Neural crest cell (in vitro differentiated cells): ENCODE measurements around the gene TUBA8. TPM values are rescaled to one million over a fixed set of nuclear protein-coding genes. Genes with fewer than 3 reads are reported as not detected.

Experiments
- DNase-seq: peaks from one replicate; pipeline ENCODE4 v3.0.0; 2021; ENCODE audit warnings: low read depth, mixed read lengths, low spot score
- H3K27ac Mint-ChIP-seq: one replicate; pipeline ENCODE4 v1.8.0; 2021; ENCODE audit warnings: mild to moderate bottlenecking, mixed read lengths; ENCODE audit not compliant: unreplicated experiment
- H3K27me3 Mint-ChIP-seq: 2 replicates; pipeline ENCODE4 v1.8.0; 2021; ENCODE audit warnings: low read depth, mild to moderate bottlenecking, mixed read lengths
- H3K36me3 Mint-ChIP-seq: 2 replicates; pipeline ENCODE4 v1.8.0; 2021; ENCODE audit warnings: low read depth, mild to moderate bottlenecking, mixed read lengths
- H3K4me1 Mint-ChIP-seq: 2 replicates; pipeline ENCODE4 v1.8.0; 2021; ENCODE audit warnings: mixed read lengths
- H3K4me3 Mint-ChIP-seq: one replicate; pipeline ENCODE4 v1.8.0; 2021; ENCODE audit warnings: mild to moderate bottlenecking, mixed read lengths
- H3K9me3 Mint-ChIP-seq: 2 replicates; pipeline ENCODE4 v1.8.0; 2021; ENCODE audit warnings: mixed read lengths
- CTCF ChIP-seq: fragments of 200-600 bp; sonication (generic); conservative IDR thresholded peaks from 2 replicates; pipeline ENCODE4 v1.5.0; 2021; ENCODE audit warnings: antibody characterized with exemption, mild to moderate bottlenecking
- total RNA-seq: library from RNA; stranded (reverse); gene quantifications from 2 replicates; pipeline ENCODE4 v1.2.1, GENCODE V29; 2021

The TUBA8 gene
- total RNA-seq, 1 donor from 2014 or later = 2.0 TPM

GRCh38 chr22:18079706-18080233 lies 30.8 kb upstream of the TUBA8 start:
- Mint-ChIP-seq H3K4me1 (peaks cover 17% of the 10 kb centered on the region), H3K27ac (no peak overlapping the region), H3K27me3 (no peaks in the 10 kb centered on the region), H3K36me3 (peaks cover 13% of the 10 kb centered on the region), H3K9me3 (peaks cover 3% of the 10 kb centered on the region), H3K4me3 (peak overlapping the region; percentile 85)
- no peak for TF ChIP-seq CTCF
- DNase-seq = no peak

GRCh38 chr22:18081416-18081815 lies 29.2 kb upstream of the TUBA8 start:
- peaks cover 17% of the 10 kb centered on the region for H3K4me1 Mint-ChIP-seq
- no peaks in the 10 kb centered on the region for H3K27me3 Mint-ChIP-seq
- DNase-seq = no peak
- no peak overlapping the region for H3K27ac Mint-ChIP-seq
- no peak for TF ChIP-seq CTCF
- H3K4me3 Mint-ChIP-seq = no peak overlapping the region
- peaks cover 3% of the 10 kb centered on the region for H3K9me3 Mint-ChIP-seq
- H3K36me3 Mint-ChIP-seq = peaks cover 15% of the 10 kb centered on the region

GRCh38 chr22:18082467-18082866 lies 28.1 kb upstream of the TUBA8 start:
- Mint-ChIP-seq H3K9me3 (peaks cover 3% of the 10 kb centered on the region), H3K27me3 (no peaks in the 10 kb centered on the region)

GRCh38 chr22:18083406-18083805 lies 27.2 kb upstream of the TUBA8 start:
- peaks cover 15% of the 10 kb centered on the region for H3K36me3 Mint-ChIP-seq

More at GRCh38 chr22:18082467-18082866, 28.1 kb upstream of the TUBA8 start:
- no peak for DNase-seq
- H3K4me1 Mint-ChIP-seq = peaks cover 9% of the 10 kb centered on the region
- H3K4me3 Mint-ChIP-seq = peak overlapping the region; percentile 41
- H3K36me3 Mint-ChIP-seq = peaks cover 15% of the 10 kb centered on the region
- TF ChIP-seq CTCF = no peak
- H3K27ac Mint-ChIP-seq = no peak overlapping the region

GRCh38 chr22:18085188-18085587 lies 25.4 kb upstream of the TUBA8 start:
- H3K27me3 Mint-ChIP-seq = no peaks in the 10 kb centered on the region
- no peaks in the 10 kb centered on the region for H3K4me1 Mint-ChIP-seq
- H3K36me3 Mint-ChIP-seq = peaks cover 18% of the 10 kb centered on the region
- DNase-seq = no peak
- H3K27ac Mint-ChIP-seq = no peak overlapping the region
- H3K4me3 Mint-ChIP-seq = no peak overlapping the region
- H3K9me3 Mint-ChIP-seq = peaks cover 3% of the 10 kb centered on the region
- TF ChIP-seq CTCF = no peak

More at GRCh38 chr22:18083406-18083805, 27.2 kb upstream of the TUBA8 start:
- Mint-ChIP-seq H3K27ac (no peak overlapping the region), H3K4me1 (peaks cover 4% of the 10 kb centered on the region), H3K9me3 (peaks cover 3% of the 10 kb centered on the region), H3K27me3 (no peaks in the 10 kb centered on the region), H3K4me3 (no peak overlapping the region)
- TF ChIP-seq CTCF = no peak
- no peak for DNase-seq
